Measurements from ENCODE around the gene PYGO1. TPM values are rescaled to one million over a fixed set of nuclear protein-coding genes. Genes with fewer than 3 reads are reported as not detected.
"Not testable (repeated sequence)": the region's sequence is repeated elsewhere in the genome, so short reads cannot be mapped to it uniquely, and the experiment has no call there.

The PYGO1 gene
- total RNA-seq, 1 donor from 2014 or later: 5.2 TPM

GRCh38 chr15:55513621-55514413, 74.3 kb downstream of the PYGO1 start:
- TF ChIP-seq CTCF (IDR thresholded peaks at IDR 0.05; ENCODE audit: borderline replicate concordance): peak; percentile 43
- DNase-seq; H3K4me1 ChIP-seq; H3K27me3 ChIP-seq (ENCODE audit: low read depth); H3K9me3 ChIP-seq (replicated peaks); H3K27ac ChIP-seq (replicated peaks); H3K36me3 ChIP-seq; H3K4me3 ChIP-seq; intact Hi-C loops (cut with micrococcal nuclease): not testable (repeated sequence)

- DNase-seq: no peak
- Histone ChIP-seq H3K9me3 (replicated peaks) (no peaks in the 10 kb centered on the region), H3K27ac (replicated peaks) (no peak overlapping the region), H3K4me1 (no peaks in the 10 kb centered on the region), H3K27me3 (ENCODE audit: low read depth) (no peaks in the 10 kb centered on the region), H3K36me3 (no peaks in the 10 kb centered on the region), H3K4me3 (no peak overlapping the region)
- TF ChIP-seq CTCF (IDR thresholded peaks at IDR 0.05; ENCODE audit: borderline replicate concordance): no peak
- intact Hi-C loops (cut with micrococcal nuclease): no loop called here
Measured at GRCh38 chr15:55513152-55513551, 75.0 kb downstream of the PYGO1 start.

- Histone ChIP-seq H3K9me3 (replicated peaks) (peaks cover 8% of the 10 kb centered on the region), H3K4me3 (no peak overlapping the region), H3K36me3 (no peaks in the 10 kb centered on the region), H3K27ac (replicated peaks) (no peak overlapping the region), H3K4me1 (no peaks in the 10 kb centered on the region), H3K27me3 (ENCODE audit: low read depth) (no peaks in the 10 kb centered on the region)
- intact Hi-C loops (cut with micrococcal nuclease): no loop called here
- TF ChIP-seq CTCF (IDR thresholded peaks at IDR 0.05; ENCODE audit: borderline replicate concordance): no peak
- no peak for DNase-seq
Measured at GRCh38 chr15:55507567-55507966, 80.6 kb downstream of the PYGO1 start.

- H3K27me3 ChIP-seq (ENCODE audit: low read depth); H3K36me3 ChIP-seq; H3K27ac ChIP-seq (replicated peaks); intact Hi-C loops (cut with micrococcal nuclease); H3K9me3 ChIP-seq (replicated peaks); H3K4me1 ChIP-seq; H3K4me3 ChIP-seq; DNase-seq: not testable (repeated sequence)
Measured at GRCh38 chr15:55505407-55505806, 82.7 kb downstream of the PYGO1 start.

GRCh38 chr15:55499151-55499550, 89.0 kb downstream of the PYGO1 start:
- Histone ChIP-seq H3K4me1 (peaks cover 14% of the 10 kb centered on the region), H3K27me3 (ENCODE audit: low read depth) (no peaks in the 10 kb centered on the region), H3K4me3 (peak overlapping the region; percentile 76), H3K36me3 (no peaks in the 10 kb centered on the region), H3K27ac (replicated peaks) (no peak overlapping the region), H3K9me3 (replicated peaks) (peaks cover 4% of the 10 kb centered on the region)
- DNase-seq: no peak
- no peak for TF ChIP-seq CTCF (IDR thresholded peaks at IDR 0.05; ENCODE audit: borderline replicate concordance)
- intact Hi-C loops (cut with micrococcal nuclease): no loop called here

GRCh38 chr15:55498109-55498938, 89.8 kb downstream of the PYGO1 start:
- H3K27me3 ChIP-seq (ENCODE audit: low read depth); intact Hi-C loops (cut with micrococcal nuclease); H3K36me3 ChIP-seq; H3K9me3 ChIP-seq (replicated peaks): not testable (repeated sequence)
- Histone ChIP-seq H3K27ac (replicated peaks) (peak overlapping the region; percentile 56), H3K4me1 (peaks cover 14% of the 10 kb centered on the region), H3K4me3 (peak overlapping the region; percentile 76)
- DNase-seq: peak; percentile 86
